ENCODE measurements around the gene PSD2.
A peak's percentile ranks its signal among the peaks of the same experiment; 100 is the strongest.

The PSD2 gene

DNA sequence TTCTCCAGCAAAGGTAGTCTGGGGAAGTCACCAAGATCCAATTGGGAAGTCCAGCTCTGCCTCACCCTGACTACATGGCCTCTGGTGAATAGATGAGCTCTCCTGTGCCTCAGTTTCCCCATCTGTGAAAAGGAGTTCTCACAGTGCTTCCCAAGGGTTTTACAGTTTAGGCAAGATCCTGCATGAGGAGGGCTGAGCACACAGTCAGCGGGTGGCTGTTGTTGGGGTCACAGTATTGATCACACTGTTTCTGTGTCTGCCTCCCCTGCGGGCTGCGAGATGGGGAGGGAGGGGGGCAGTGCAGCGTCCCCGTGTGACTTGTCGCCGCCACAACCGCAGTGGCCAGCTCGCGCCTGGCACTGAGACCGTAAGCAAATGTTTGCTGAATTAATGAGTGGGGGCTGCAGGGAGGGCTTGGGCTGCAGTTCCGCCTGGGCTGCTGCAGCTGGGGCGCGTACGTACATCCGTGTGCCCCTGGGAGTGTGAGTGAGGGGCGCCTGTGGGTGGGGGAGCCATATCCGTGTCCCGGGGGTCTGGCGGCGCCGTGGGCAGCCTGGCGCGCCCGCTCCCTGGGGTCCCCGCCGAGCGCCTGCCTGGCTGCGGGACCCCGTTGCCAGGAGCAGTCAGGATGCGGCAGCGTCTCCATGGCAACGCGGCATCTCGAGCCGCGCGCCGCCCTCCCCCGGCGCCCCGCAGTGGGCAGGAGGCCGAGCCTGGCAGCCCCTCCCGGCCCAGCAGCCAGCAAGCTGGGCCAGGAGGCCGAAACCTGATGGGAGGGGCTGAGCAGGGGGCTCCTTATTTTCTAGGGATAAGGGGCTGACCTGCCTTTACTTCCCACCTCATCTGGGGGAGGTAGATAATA is 31.4 kb upstream of the PSD2 start:
- no peak for DNase-seq

- DNase-seq: no peak
These were observed 30.7 kb upstream of the PSD2 start for GRCh38 chr5:139764886-139765408.

DNA sequence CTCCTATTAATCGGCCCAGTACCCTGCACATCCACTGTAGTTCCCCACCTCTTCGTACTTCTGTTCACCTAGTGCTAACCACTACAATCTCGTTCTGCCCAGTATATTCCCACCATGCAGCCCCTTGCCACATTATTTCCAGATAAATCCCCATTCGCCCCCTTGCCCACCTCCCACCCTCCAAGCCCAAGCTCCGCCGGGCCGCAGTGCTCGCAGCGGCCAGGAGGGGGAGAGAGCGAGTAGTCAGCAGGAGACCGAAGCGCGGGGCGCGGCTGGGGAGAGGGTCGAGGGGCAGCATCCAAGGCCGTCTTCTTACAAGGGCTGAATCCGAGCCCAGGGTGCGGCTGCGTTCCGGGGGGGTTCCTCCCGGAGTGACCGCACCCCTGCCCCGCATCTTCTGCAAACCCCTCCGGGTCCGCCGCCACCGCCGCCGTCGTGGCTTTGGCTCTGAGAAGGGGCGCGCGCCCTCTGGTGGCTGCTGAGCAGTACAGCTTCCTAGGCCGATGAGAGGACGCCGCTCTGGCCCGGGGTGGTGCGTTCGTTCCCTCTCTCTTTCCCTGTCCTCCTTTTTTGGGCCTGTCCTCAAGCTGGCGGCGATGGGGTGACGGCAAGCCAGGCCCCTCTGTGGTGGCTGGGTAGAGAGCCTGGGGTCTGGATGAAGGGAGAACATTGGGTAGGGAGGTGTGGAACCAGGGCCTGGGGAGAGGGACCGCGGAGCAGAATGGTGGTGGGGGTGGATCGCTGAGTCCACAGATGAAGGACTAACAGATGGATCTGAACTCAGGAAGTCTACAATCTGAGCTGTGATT is 30.0 kb upstream of the PSD2 start:
- DNase-seq: peak; percentile 82

- DNase-seq: no peak
These were observed 27.6 kb upstream of the PSD2 start for GRCh38 chr5:139767960-139768359.

DNA sequence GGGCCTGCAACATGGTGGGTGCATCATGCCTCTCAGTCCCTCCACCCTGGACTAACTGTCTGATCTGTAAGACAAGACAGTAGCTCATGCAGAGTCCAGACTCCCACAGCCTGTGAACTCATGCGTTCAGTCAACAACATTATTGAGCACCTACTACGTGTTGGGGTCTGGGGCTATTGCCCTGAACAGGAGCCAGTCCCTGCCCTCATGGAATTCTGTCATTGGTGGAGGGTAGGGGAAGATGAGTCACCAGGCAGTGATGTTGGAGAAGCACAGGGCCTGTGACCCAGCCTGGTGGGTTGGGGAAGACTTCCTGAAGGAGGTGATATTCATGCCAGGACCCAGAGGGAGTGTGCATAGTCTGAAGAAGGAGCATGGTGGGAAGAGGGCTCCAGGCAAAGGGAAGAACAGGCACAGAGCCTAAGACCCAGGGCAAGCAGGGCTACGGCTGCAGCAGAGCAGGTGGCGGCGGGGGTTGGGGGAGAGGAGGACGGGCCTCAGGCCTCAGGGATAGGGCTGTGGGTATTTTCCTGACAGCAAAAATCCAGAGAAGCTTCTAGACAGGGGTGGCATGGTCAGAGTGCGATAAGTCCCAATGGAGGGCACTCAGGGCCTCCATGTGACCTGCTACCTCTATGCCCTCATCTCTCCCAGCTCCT is 26.7 kb upstream of the PSD2 start:
- no peak for DNase-seq

DNA sequence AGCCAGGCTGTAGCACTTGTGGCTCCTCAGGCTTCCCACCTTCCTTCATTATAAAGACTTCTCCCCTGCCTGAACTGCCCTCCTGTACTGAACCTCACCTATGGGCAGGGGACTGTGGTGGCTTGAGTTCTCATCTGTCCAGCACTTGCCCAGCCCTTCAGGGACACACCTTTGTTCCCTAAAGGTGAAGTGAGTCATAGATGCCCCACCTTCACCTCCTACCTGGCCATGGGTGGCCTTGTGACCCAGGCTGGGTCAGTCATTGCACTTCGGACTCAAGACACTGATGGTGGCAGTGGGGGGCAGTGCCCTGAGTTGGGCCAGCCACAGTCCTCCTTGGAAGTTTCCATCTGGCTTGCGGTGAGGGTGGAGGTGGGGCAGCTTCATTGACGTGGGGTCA is 26.1 kb upstream of the PSD2 start:
- DNase-seq: no peak

GRCh38 chr5:139770722-139771121 is 24.9 kb upstream of the PSD2 start:
- DNase-seq: no peak

DNA sequence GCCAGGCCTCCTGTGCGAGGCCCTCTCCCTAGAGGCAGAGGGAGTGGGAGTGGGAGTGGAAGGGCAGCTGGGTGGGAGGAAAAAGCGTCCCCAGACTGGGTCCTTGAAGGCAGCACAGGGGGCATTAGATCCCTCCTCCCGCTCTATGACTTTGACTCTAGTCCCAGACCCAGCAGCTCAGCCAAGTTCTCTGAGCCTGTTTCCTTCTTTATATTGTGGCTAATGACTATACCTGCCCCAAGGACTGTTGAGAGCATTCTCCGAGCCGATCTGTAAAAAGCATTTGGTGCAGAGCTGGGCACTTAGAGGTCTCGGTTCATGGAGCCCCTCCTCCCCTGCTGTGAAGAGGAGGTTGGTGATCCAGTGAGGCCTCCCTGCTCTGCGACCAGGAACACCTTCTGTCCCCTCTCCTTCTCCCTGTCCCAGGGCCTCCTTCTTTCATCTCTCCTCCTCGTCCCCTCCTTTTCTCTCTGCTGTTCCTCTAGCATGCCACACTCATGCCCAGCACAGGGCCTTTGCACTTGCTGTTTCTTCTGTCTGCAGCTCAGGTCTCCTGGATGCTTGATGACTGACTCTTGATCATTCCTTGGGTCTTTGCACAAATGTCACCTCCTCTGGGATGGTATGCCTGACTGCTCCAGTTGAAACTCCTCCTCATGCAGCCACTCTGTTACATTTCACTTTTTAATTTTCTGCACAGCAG is 23.4 kb upstream of the PSD2 start:
- no peak for DNase-seq

- no peak for DNase-seq
These were observed 22.5 kb upstream of the PSD2 start for GRCh38 chr5:139772927-139773690.

- peak; percentile 64 for DNase-seq
These were observed 20.5 kb upstream of the PSD2 start for GRCh38 chr5:139774980-139775661.

- DNase-seq: no peak
These were observed 19.7 kb upstream of the PSD2 start for GRCh38 chr5:139775872-139776271.

DNA sequence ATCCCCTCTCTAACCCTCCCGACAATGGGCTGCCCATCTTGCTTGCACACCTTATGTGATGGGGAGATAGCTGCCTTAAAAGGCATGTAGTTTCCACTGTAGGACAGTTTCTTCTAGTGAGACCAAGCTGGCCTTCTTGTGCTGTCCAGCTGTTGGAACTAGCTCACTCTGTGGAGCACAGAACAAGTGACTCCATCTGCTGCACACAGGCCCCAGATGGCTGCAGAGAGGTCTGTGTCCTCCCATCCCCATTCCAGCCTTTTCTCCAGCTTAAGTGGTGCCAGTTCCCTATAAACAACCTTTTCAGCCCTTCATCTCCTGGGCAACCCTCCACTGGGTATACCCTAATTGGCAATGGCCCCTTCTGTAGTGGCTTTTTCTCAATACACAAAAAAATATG is 18.7 kb upstream of the PSD2 start:
- DNase-seq: no peak

GRCh38 chr5:139783436-139783965 is 12.1 kb upstream of the PSD2 start:
- DNase-seq: no peak

DNA sequence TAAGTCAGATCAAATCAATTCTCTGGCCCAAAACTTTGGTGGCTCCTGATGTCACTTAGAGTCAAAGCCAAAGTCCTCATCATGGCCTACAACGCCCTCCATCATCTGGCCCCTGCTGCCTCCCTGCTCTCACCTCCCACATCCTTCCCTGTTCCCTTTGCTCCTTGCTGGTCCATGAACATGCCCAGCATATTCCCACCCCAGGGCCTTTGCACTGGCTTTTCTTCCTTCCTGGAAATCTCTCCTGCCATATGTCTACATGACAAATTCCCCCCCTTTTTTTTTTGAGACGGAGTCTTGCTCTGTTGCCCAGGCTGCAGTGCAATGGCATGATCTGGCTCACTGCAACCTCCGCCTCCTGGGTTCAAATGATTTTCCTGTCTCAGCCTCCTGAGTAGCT is 11.1 kb upstream of the PSD2 start:
- DNase-seq: no peak

DNA sequence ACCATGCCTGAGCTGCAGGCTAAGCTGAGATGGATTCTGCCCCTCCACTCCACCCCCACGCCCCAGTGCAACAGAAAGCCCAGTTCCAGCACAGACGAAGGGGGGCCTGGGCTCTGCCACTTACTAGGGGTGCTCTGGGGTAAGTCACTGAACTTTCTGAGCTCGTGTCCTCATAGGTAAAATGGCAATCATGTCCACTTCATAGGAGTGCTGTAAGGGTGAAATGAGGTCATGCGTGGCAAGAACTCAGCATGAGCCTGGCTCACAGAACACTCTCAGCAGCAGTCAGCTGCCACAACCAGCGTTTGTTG is 8.4 kb upstream of the PSD2 start:
- DNase-seq: no peak

DNA sequence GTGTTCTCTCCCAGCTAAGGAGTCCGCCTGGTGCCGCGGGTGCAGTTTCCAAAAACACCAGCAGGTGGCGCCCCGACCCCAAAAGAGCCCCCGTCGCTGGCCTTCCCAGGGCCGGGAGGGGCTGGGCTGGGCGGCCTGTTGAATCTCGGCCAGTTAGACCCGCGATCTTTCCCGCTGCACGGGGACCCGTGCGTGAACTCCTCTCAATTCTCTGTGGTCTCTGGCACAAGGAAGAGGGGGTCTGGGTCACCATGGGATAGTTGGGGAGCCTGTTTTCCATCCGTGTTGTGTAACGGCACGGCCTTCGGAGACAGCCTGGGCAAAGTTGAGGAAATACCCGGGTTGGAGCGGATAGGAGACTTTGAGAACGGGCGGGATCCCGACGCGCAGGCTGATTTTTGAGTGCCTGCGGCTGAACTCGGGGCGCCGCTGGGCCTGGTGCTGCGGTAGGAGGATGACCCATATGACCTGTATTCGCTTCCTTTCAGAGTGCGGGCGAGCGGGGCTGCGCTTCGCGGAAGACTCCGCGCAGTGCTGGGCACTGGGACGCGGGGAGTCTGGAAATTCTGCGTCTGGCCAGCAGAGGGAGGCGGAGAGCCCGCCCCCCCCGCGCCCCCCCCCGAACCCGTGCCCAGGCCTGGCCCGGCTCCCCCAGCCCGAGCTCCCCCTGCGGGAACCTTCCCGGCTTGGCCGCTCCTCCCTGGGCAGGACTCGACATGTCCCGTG is 7.9 kb upstream of the PSD2 start:
- DNase-seq: peak; percentile 72

DNA sequence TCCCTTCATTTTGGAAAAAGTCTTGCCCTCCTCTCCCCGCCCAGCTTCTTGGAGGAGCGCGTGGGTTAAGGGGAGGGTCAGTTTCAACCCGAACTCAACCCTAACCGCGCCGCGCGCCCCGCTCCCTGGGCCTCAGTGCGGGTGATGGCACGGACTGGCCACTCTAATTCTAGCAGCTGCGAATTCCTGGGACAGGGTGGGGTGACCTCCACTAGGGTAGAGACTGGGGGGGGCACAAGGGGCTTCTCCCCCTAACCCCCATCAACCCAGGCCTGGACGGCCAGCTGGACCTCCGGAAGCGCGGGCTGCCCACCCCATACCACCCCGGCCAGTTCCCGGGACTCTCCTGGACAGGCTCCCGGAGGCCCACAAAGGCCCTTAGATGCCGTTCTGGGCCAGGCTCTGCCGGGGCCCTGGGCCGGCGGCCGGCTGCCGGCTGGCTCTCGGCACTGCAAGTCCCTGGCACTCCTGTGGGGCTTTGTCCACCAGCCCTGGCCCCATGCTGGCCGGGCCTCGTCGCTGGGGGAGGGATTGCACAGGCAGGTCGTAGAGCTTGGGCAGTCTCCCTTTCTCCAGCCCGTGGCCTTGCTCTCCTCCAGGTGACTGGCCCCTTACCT is 7.2 kb upstream of the PSD2 start:
- DNase-seq: no peak

- DNase-seq: no peak
These were observed 6.3 kb upstream of the PSD2 start for GRCh38 chr5:139789116-139789844.

DNA sequence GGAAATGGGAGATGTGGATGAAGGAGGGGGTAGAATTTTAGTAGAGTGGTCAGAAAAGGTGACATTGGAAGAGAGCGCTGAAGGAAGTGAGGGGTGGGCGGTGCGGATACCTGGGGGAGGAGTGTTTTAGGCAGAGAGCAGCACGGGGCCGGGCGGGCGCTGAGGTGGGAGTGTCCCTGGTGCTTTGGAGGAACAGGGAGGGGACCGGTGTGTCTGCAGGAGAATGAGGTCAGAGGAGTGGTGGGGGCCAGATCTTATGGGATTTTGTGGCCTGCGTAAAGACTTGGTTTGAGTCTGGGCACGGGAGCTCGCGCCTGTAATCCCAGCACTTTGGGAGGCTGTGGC is 5.8 kb upstream of the PSD2 start:
- no peak for DNase-seq
